ENCODE results near the gene AFG1L. TPM values are rescaled to one million over a fixed set of nuclear protein-coding genes. Genes with fewer than 3 reads are reported as not detected.

Gene AFG1L
- total and polyA plus RNA-seq, 2 donors (not counting 1 experiment from before 2014, with no cell fraction given), result 1.7 to 5.4 TPM

- Histone ChIP-seq H3K9ac (ENCODE audit: insufficient read depth, low read length) (no peak overlapping the region), H2AFZ (ENCODE audit: low read length) (no peak overlapping the region), H3K4me1 (ENCODE audit: control insufficient read depth, extremely low read depth, insufficient read depth, low read length) (no peaks in the 10 kb centered on the region), H3K27me3 (ENCODE audit: control insufficient read depth, insufficient read depth, low read length) (no peaks in the 10 kb centered on the region), H3K4me2 (ENCODE audit: extremely low read depth, insufficient read depth, low read length) (peak overlapping the region; percentile 3), H3K36me3 (ENCODE audit: control insufficient read depth, insufficient read depth, low read length) (no peaks in the 10 kb centered on the region), H4K20me1 (ENCODE audit: control insufficient read depth, extremely low read depth, insufficient read depth, low read length) (no peaks in the 10 kb centered on the region), H3K79me2 (ENCODE audit: control insufficient read depth, insufficient read depth, low read length) (no peaks in the 10 kb centered on the region), H3K9me3 (ENCODE audit: control insufficient read depth, insufficient read depth, low read depth, low read length) (no peaks in the 10 kb centered on the region), H3K27ac (ENCODE audit: insufficient read depth, low read length) (no peak overlapping the region), H3K4me3 (replicated peaks in 1 of 4; ENCODE audit: control extremely low read depth in 1 of 4, insufficient read depth in 1 of 4, low read depth in 3 of 4, low read length in 4 of 4) (no peak overlapping the region)
- no peak for TF ChIP-seq CTCF (conservative IDR thresholded peaks at IDR 0.05 in 1 of 2, IDR thresholded peaks at IDR 0.05 in 1 of 2; ENCODE audit: low read depth in 1 of 2, low read length in 2 of 2)
- TF ChIP-seq EZH2 (IDR thresholded peaks at IDR 0.05; ENCODE audit: low read length, missing control alignments), result no peak
- peak in 1 of 2 donors; percentile 12 for DNase-seq (ENCODE audit: low read depth in 2 of 2)
Measured at GRCh38 chr6:108438918-108439317, 144.1 kb downstream of the AFG1L start.

- DNase-seq (ENCODE audit: low read depth in 2 of 2), result no peak
- H3K27ac ChIP-seq (ENCODE audit: insufficient read depth, low read length), result no peak overlapping the region
- H3K4me2 ChIP-seq (ENCODE audit: extremely low read depth, insufficient read depth, low read length), result no peak overlapping the region
- no peak overlapping the region for H2AFZ ChIP-seq (ENCODE audit: low read length)
- H3K9ac ChIP-seq (ENCODE audit: insufficient read depth, low read length), result no peak overlapping the region
- no peaks in the 10 kb centered on the region for H3K36me3 ChIP-seq (ENCODE audit: control insufficient read depth, insufficient read depth, low read length)
- TF ChIP-seq CTCF (conservative IDR thresholded peaks at IDR 0.05 in 1 of 2, IDR thresholded peaks at IDR 0.05 in 1 of 2; ENCODE audit: low read depth in 1 of 2, low read length in 2 of 2) (no peak), EZH2 (IDR thresholded peaks at IDR 0.05; ENCODE audit: low read length, missing control alignments) (no peak)
- no peaks in the 10 kb centered on the region for H3K9me3 ChIP-seq (ENCODE audit: control insufficient read depth, insufficient read depth, low read depth, low read length)
- H3K27me3 ChIP-seq (ENCODE audit: control insufficient read depth, insufficient read depth, low read length), result no peaks in the 10 kb centered on the region
- no peaks in the 10 kb centered on the region for H3K4me1 ChIP-seq (ENCODE audit: control insufficient read depth, extremely low read depth, insufficient read depth, low read length)
- H3K79me2 ChIP-seq (ENCODE audit: control insufficient read depth, insufficient read depth, low read length), result no peaks in the 10 kb centered on the region
- H4K20me1 ChIP-seq (ENCODE audit: control insufficient read depth, extremely low read depth, insufficient read depth, low read length), result no peaks in the 10 kb centered on the region
- no peak overlapping the region for H3K4me3 ChIP-seq (replicated peaks in 1 of 4; ENCODE audit: control extremely low read depth in 1 of 4, insufficient read depth in 1 of 4, low read depth in 3 of 4, low read length in 4 of 4)
Measured at GRCh38 chr6:108441141-108441540, 146.3 kb downstream of the AFG1L start.

GRCh38 chr6:108442770-108443520 lies 148.1 kb downstream of the AFG1L start:
- Histone ChIP-seq H3K9me3 (ENCODE audit: control insufficient read depth, insufficient read depth, low read depth, low read length) (no peaks in the 10 kb centered on the region), H4K20me1 (ENCODE audit: control insufficient read depth, extremely low read depth, insufficient read depth, low read length) (no peaks in the 10 kb centered on the region), H2AFZ (ENCODE audit: low read length) (no peak overlapping the region), H3K36me3 (ENCODE audit: control insufficient read depth, insufficient read depth, low read length) (no peaks in the 10 kb centered on the region), H3K4me1 (ENCODE audit: control insufficient read depth, extremely low read depth, insufficient read depth, low read length) (no peaks in the 10 kb centered on the region), H3K27me3 (ENCODE audit: control insufficient read depth, insufficient read depth, low read length) (no peaks in the 10 kb centered on the region), H3K4me3 (replicated peaks in 1 of 4; ENCODE audit: control extremely low read depth in 1 of 4, insufficient read depth in 1 of 4, low read depth in 3 of 4, low read length in 4 of 4) (no peak overlapping the region), H3K4me2 (ENCODE audit: extremely low read depth, insufficient read depth, low read length) (no peak overlapping the region), H3K79me2 (ENCODE audit: control insufficient read depth, insufficient read depth, low read length) (no peaks in the 10 kb centered on the region), H3K27ac (ENCODE audit: insufficient read depth, low read length) (no peak overlapping the region), H3K9ac (ENCODE audit: insufficient read depth, low read length) (no peak overlapping the region)
- peak in 1 of 2 donors; percentile 10 for DNase-seq (ENCODE audit: low read depth in 2 of 2)
- no peak for TF ChIP-seq EZH2 (IDR thresholded peaks at IDR 0.05; ENCODE audit: low read length, missing control alignments)
- no peak for TF ChIP-seq CTCF (conservative IDR thresholded peaks at IDR 0.05 in 1 of 2, IDR thresholded peaks at IDR 0.05 in 1 of 2; ENCODE audit: low read depth in 1 of 2, low read length in 2 of 2)
